ENCODE data around the gene PKNOX1.
"Not testable (repeated sequence)": the region's sequence is repeated elsewhere in the genome, so short reads cannot be mapped to it uniquely, and the experiment has no call there.

Gene PKNOX1

DNA sequence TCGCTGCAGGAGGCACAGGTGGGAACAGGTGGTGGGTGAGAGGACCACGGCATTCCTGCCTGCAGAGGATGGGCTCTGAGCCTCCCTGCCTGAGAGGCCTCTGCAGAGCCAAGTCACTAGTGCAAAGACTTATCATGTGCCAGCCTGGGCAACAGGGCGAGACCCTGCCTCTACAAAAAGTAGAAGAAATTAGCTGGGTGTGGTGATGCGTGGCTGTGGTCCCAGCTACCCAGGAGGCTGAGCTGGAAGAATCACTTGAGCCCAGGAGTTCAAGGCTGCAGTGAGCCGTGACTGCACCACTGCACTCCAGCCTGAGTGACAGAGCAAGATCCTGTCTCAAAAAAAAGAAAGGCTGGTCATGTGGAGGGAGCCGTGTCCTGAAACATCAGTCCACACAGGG lies 46.4 kb downstream of the PKNOX1 start:
- DNase-seq (ENCODE audit: low read depth in 2 of 2): no peak

DNA sequence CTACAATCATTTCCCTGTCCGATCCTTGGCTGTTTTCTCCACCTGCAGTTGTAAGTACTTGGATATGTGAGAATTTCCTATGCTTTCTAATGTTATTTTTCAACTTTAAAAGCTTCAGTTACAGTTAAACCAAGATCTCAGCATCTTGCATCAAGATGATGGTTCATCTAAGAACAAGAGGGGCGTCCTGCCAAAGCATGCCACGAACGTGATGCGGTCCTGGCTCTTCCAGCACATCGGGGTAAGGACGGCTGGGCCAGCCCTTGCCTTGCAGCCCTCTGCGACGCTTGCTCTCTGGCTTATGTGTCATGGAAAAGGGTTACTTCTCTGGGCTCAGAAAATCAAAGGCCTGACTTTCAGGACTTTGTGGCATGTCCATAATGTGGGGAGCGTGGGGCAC lies 46.8 kb downstream of the PKNOX1 start:
- DNase-seq (ENCODE audit: low read depth in 2 of 2): no peak

DNA sequence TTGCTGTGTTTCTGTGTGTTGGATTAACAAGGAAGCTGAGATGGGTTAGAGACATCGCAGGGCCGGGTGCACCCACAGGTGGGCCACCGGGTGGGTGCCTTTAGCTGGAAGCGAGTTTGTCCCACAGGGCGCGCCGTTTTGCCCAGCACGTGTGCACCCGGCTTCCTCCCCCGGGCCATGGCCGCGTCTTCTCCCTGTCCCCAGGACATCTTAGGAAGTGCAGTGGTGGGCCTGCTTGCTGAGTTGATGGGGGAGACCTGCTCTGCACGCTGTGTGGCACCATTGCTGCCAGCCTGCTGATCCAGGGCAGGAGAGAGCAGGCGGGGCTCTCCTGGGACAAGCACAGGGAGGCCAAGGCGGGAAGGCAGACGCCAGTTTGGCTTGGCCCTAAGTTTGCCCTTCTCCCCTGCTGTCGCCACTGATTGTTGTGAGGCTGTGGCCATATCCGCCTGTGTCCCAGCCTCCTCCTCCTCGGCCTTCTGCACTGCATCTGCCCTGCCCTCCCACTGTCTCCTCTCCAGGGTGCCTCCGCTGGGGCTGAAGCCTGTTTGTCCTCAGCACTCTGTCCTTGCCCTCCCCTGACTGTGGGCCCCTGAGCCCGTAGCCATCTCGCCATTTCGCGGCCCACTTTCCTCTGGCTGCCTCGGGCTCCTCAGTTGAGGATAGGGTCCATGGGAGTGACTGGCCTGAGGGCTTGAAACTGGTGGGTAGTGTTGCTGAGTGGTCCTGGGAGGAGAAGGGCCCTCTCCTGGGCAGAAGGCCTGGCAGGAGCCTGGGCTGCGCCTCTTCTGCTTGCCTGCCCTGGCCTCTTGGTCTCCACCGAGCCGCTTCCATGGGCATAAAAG lies 47.6 kb downstream of the PKNOX1 start:
- no peak for DNase-seq (ENCODE audit: low read depth in 2 of 2)

DNA sequence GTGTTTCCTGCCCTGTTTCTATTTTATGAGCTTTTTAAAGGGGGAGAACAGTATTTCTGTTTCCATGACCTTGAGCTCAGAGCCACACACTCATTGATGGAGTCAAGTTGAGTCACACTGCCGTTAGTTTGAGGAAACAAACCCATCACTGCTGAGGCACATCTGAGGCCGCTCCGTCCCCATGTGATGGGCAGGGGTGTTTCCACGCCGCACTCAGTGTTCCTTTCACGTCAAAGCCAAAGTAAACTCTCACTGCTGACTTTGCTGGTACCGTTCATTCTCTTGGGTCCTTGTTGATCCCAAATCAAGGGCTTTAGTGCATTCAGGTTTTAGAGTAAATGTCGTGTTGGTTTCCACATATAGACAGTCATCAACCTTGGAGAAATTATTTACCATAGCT lies 48.8 kb downstream of the PKNOX1 start:
- DNase-seq (ENCODE audit: low read depth in 2 of 2): no peak

DNA sequence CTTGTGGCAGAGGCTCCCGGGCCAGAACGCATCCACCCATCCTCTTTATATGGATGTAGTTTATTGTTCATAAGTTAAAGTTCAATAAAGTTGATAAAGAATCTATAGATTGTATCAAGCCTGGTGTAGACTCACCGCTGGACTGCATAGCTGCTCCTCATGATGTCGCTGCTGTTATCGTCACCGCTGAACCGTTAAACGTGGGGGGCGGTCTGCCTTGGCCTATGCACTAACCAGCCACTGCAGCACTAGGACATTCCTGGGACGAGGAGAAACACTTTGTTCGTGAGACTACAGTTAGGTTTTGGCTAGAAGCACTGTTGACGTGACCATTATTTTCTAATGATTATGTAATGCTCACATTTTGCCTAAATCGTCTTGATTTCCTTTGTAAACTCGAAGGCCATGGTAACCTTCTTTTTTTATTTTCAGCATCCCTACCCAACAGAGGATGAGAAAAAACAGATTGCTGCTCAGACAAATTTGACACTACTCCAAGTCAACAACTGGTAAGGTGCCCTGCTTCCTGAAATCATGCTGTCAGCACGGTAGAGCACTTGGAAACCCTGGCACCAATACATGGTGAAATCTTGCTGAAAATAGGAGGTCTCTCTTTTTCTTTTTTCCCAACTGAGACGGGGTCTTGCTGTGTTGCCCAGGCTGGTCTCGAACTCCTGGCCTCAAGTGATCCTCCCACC lies 50.2 kb downstream of the PKNOX1 start:
- no peak for DNase-seq (ENCODE audit: low read depth in 2 of 2)

DNA sequence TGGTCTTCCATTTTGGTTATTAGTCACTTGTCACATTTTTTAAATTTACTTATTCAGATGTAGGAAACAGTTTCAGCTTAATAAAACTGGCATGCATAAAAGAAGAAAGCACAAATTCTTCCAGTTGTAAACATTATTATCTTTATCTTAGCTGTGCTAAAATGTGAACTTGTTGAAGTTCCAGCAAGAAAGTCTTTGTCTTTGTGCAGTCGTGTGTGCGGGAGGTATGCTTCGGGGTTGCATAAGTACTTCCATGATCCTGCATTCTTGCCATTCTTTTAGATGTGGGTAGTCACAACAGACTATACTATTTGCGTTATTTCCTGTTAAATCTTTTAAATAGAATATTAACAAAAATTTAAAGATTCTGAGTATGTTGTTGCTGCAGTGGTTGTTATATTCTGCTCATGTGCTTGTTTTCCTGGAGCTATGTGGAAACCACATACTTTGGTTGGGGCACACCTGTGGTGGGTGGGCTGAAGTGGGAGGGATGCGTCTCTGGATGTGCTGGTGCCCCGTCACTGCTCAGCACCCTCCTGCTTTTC lies 51.3 kb downstream of the PKNOX1 start:
- DNase-seq (ENCODE audit: low read depth in 2 of 2): no peak

- DNase-seq (ENCODE audit: low read depth in 2 of 2): no peak
These were observed 53.7 kb downstream of the PKNOX1 start for GRCh38 chr21:43027846-43028731.

- DNase-seq (ENCODE audit: low read depth in 2 of 2): no peak
These were observed 55.4 kb downstream of the PKNOX1 start for GRCh38 chr21:43029785-43030184.

DNA sequence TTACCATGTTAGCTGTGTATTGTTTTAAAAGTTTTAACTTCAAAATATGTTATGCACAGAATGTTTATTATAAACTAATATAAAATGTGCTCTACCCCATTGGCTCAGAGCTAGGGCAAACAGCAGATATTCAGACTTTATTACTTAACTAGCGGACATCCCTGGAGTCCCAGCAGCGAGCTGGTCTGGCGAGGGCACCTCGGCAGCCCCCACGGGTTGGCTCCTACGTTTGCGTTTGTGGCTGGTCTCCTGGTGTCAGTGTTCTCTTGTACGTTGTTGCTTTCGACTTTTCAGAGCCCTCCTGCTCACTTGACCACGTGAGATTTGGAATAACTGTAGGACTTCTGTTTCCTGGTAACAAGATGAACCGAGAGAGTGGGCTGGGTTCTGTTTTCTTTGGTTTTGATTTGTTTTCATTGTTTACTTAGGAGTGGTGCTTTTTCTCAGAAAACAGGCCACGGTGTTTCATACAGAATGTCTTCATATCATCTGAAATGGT lies 56.8 kb downstream of the PKNOX1 start:
- no peak for DNase-seq (ENCODE audit: low read depth in 2 of 2)

DNA sequence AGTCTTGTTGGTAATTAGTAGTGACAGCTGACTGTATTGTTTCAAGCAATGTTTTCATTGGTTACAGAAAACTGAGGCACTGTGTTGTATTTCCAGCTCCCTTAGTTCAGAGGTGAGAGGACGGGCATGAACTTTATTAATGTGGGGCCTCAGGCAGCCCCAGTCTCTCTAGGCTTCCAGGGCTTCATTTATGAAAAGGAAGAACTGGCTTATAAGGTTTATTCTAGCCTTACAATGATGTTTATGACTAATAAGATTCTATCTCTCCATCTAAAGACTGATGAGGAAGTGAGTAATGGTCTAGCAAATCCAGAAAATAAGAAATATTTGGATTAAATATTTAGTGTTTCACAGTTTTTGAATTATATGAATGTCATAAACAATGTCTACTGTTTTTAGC lies 59.7 kb downstream of the PKNOX1 start:
- DNase-seq (ENCODE audit: low read depth in 2 of 2): no peak

- DNase-seq (ENCODE audit: low read depth in 2 of 2): no peak
These were observed 60.5 kb downstream of the PKNOX1 start for GRCh38 chr21:43034826-43035225.

DNA sequence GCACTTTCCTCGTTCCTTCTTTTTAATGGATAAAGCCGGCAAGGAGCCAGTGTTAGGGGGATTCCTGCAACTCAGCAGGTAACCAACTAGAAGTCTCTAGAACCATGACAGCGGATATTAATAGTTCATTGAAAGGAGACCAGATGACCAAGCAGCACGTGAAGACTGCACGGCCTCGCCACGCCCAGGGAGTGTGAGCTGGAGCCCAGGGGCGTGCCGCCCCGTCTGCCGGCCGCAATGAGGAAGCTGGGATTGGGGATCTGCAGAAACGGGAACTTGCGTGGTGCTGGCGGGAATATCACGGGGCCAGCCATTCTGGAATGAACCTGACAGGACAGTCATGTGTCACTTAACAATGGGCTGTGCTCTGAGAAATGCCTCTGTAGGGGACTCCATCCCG lies 62.5 kb downstream of the PKNOX1 start:
- DNase-seq (ENCODE audit: low read depth in 2 of 2): not testable (repeated sequence)

DNA sequence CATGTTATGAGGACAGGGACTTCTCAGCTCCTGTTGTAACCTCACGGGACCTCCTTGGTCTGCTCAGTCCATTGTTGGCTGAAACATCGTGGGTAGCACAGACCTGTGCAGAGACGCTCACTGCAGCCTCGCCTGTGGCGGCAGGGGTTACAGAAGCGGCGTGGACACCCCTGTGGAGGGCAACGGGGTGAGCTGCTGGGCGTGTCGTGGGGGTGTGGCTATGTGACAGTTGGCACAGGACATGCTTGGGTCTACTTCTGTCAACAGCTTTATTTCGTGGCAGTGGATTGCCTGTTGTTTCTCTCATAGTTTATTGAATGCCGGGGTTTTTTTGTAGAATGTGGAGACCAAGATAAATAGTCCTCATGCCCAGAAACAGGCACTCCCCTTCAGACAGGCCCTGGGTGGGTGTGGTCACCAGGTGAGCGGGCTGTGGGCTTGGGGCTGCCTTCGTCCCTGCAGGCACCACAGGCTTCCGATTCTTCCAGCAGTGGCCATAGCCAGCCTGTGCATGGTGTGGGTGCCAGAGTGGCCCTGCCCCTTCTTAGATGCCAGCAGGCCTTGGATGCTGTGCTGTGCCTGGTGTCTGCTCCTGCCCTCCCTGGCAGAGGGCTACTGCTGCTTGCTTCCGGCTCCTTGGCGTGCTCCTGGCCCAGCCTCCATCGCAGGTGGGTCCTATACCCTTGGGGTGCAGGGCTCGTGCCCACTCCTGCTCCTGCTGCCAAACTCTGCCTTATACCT lies 63.7 kb downstream of the PKNOX1 start:
- DNase-seq (ENCODE audit: low read depth in 2 of 2): not testable (repeated sequence)

- DNase-seq (ENCODE audit: low read depth in 2 of 2): not testable (repeated sequence)
These were observed 64.3 kb downstream of the PKNOX1 start for GRCh38 chr21:43038659-43039044.

DNA sequence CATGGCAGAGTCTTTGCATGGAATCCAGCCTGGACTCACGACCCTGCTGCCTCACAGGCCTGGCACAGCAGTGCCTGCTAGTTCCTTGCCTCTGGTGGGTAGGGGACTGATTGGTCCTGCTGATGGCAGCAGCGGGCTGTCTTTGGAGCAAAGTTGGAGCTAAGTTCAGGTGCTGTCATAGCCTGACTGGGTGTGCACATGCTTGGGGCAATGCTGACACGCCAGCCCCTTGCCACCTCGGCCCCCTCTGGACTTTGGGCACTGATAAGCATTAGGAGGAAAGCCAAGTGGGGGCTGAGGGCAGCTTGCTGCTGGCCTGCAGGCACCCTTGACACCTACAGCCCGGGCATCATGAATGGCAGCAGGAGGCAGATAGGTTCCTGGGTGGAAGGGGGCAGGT lies 67.8 kb downstream of the PKNOX1 start:
- not testable (repeated sequence) for DNase-seq (ENCODE audit: low read depth in 2 of 2)

GRCh38 chr21:43043291-43043690 lies 68.9 kb downstream of the PKNOX1 start:
- not testable (repeated sequence) for DNase-seq (ENCODE audit: low read depth in 2 of 2)

GRCh38 chr21:43044547-43044946 lies 70.2 kb downstream of the PKNOX1 start:
- not testable (repeated sequence) for DNase-seq (ENCODE audit: low read depth in 2 of 2)

DNA sequence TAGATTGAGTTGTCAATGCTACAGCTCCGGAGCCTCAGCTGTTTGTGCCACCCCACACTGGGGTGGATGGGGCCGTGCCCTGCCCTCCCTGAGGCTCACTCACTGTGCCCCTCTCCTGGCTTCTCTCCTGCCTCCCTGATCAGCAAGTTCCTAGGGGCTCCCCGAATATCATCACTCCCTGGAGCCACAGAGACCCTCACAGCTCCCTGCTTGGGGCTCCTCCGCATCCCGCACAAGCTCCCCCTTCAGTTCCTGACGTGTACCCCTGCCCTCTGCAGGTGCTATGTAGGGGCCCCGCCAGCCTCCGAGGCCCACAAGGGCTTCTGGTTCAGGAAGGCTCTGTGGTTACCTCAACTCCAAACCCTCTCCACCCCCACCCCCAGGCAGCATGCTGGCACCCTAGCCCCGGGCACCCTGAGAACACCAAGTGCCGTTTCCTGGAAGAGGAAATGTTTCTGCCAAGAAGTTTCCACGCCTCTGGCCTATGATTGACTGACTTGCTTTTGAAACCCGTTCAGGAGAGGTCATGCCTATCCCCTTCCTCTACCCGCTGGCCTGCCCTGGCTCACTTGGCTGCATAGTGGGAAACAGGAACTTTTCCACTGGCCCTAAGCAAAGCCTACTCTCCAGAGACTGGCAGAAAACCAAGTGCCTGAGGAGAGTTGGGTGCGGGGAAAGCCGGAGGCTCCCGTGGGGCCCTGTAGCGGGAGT lies 71.0 kb downstream of the PKNOX1 start:
- DNase-seq (ENCODE audit: low read depth in 2 of 2): not testable (repeated sequence)

DNA sequence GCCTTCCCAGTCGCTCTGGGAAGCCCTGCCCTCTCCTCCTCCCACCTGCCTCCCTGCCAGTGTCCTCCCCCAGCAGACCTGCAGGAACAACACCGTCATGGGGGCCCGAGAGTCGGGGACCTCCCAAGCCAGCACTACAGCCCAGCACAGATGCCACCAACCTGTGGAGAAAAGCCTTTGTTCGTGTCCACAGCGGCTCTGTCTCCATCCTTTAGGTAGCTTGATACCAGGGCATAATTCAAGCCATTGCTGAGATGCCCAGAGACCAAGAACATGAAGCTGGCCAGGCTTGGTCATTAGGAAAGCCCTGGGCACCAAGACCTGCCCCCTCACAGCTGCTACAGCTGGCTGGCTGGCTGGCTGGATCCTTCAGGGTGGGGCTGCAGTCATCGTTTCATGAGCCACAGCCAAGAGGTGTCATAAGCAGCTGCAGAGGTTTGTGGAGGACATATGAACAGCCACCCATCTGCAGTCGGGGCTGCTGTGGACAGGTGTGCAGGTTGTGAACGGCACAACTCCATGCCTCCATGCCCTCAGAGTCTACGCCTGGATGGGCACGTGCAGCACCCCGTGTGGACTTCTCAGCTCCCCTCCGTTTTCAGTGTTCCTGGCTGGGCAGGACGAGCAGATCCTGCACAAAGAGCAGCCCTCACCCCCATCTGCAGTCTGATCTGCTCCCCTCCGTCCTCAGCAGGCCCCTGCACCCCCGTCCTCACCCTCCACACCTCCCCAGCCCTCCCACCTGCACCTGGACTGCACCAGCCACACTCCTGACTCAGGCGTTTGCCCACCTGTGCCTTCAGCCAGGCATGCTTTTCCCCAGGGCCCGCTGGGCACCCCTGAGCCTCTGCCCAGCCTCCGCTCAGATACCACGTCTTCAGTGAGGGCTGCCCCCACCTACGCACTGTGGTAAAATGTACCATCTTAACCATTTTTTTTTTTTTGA lies 71.8 kb downstream of the PKNOX1 start:
- DNase-seq (ENCODE audit: low read depth in 2 of 2): not testable (repeated sequence)
